PFSK-1 (cell line): Measurements from ENCODE around the gene PNLIPRP1.

Experiments
- POLR2AphosphoS5 ChIP-seq: IDR thresholded peaks from 2 replicates; pipeline ENCODE4 v1.6.1; 2012; ENCODE audit warnings: low read depth, mild to moderate bottlenecking, control low read depth, low read length, moderate library complexity
- SIN3A ChIP-seq: IDR thresholded peaks from 2 replicates; pipeline ENCODE4 v1.6.1; 2012; ENCODE audit warnings: mild to moderate bottlenecking, low read length, moderate library complexity, borderline replicate concordance; ENCODE audit not compliant: insufficient read depth
- TAF1 ChIP-seq: IDR thresholded peaks from 2 replicates; pipeline ENCODE4 v1.6.1; 2012; ENCODE audit warnings: low read length, control low read depth, borderline replicate concordance; ENCODE audit not compliant: insufficient read depth

GRCh38 chr10:116631871-116632295 is 41.1 kb downstream of the PNLIPRP1 start:
- TF ChIP-seq SIN3A (no peak), TAF1 (no peak), POLR2AphosphoS5 (no peak)
